ENCODE data around the gene DMD. TPM values are rescaled to one million over a fixed set of nuclear protein-coding genes. Genes with fewer than 3 reads are reported as not detected.

Gene DMD
- total RNA-seq, 1 donor from 2014 or later, result 22.2 TPM

GRCh38 chrX:32195611-32196010 lies 1015.7 kb downstream of the DMD start:
- no peak for TF ChIP-seq EZH2 (IDR thresholded peaks at IDR 0.05; ENCODE audit: insufficient read depth, low read length)
- TF ChIP-seq CTCF (IDR thresholded peaks at IDR 0.05; ENCODE audit: insufficient read depth, low read depth, low read length), result no peak
- no peaks in the 10 kb centered on the region for H3K79me2 ChIP-seq (ENCODE audit: insufficient read depth, low read length)
- no peaks in the 10 kb centered on the region for H4K20me1 ChIP-seq (ENCODE audit: insufficient read depth, low read length)
- Mint-ChIP-seq H3K9me3 (ENCODE audit: unreplicated experiment) (no peaks in the 10 kb centered on the region), H3K36me3 (ENCODE audit: low read depth, unreplicated experiment) (no peaks in the 10 kb centered on the region), H3K27me3 (ENCODE audit: low read depth, unreplicated experiment) (no peaks in the 10 kb centered on the region), H3K4me3 (ENCODE audit: unreplicated experiment) (no peak overlapping the region), H3K27ac (ENCODE audit: unreplicated experiment) (no peak overlapping the region), H3K4me1 (ENCODE audit: low read depth, unreplicated experiment) (no peaks in the 10 kb centered on the region)
- H3K27me3 ChIP-seq (ENCODE audit: insufficient read depth, low read length), result no peaks in the 10 kb centered on the region
- H3K9me3 ChIP-seq (ENCODE audit: insufficient read depth, low read depth, low read length), result no peaks in the 10 kb centered on the region
- H2AFZ ChIP-seq (ENCODE audit: low read depth, low read length), result no peak overlapping the region
- no peak overlapping the region for H3K9ac ChIP-seq (ENCODE audit: low read length)
- H3K4me3 ChIP-seq (ENCODE audit: insufficient read depth, low read depth, low read length), result no peak overlapping the region
- no peak for FAIRE-seq
- no peak overlapping the region for H3K27ac ChIP-seq (ENCODE audit: low read depth, low read length)
- H3K4me1 ChIP-seq (ENCODE audit: insufficient read depth, low read length), result no peaks in the 10 kb centered on the region
- no peak overlapping the region for H3K4me2 ChIP-seq (ENCODE audit: low read length)
- H3K36me3 ChIP-seq (ENCODE audit: insufficient read depth, low read length), result no peaks in the 10 kb centered on the region
- no peak for DNase-seq (ENCODE audit: low read depth)

GRCh38 chrX:32191316-32191715 lies 1020.0 kb downstream of the DMD start:
- Mint-ChIP-seq H3K36me3 (ENCODE audit: low read depth, unreplicated experiment) (no peaks in the 10 kb centered on the region), H3K9me3 (ENCODE audit: unreplicated experiment) (no peaks in the 10 kb centered on the region), H3K4me1 (ENCODE audit: low read depth, unreplicated experiment) (no peaks in the 10 kb centered on the region), H3K27me3 (ENCODE audit: low read depth, unreplicated experiment) (no peaks in the 10 kb centered on the region), H3K27ac (ENCODE audit: unreplicated experiment) (no peak overlapping the region), H3K4me3 (ENCODE audit: unreplicated experiment) (no peak overlapping the region)
- H3K9me3 ChIP-seq (ENCODE audit: insufficient read depth, low read depth, low read length), result no peaks in the 10 kb centered on the region
- no peaks in the 10 kb centered on the region for H3K36me3 ChIP-seq (ENCODE audit: insufficient read depth, low read length)
- H3K4me3 ChIP-seq (ENCODE audit: insufficient read depth, low read depth, low read length), result no peak overlapping the region
- DNase-seq (ENCODE audit: low read depth) (no peak), FAIRE-seq (no peak)
- H4K20me1 ChIP-seq (ENCODE audit: insufficient read depth, low read length), result no peaks in the 10 kb centered on the region
- H3K9ac ChIP-seq (ENCODE audit: low read length), result no peak overlapping the region
- H3K27me3 ChIP-seq (ENCODE audit: insufficient read depth, low read length), result no peaks in the 10 kb centered on the region
- no peak overlapping the region for H2AFZ ChIP-seq (ENCODE audit: low read depth, low read length)
- no peaks in the 10 kb centered on the region for H3K4me1 ChIP-seq (ENCODE audit: insufficient read depth, low read length)
- H3K4me2 ChIP-seq (ENCODE audit: low read length), result no peak overlapping the region
- no peak overlapping the region for H3K27ac ChIP-seq (ENCODE audit: low read depth, low read length)
- TF ChIP-seq EZH2 (IDR thresholded peaks at IDR 0.05; ENCODE audit: insufficient read depth, low read length), result no peak
- TF ChIP-seq CTCF (IDR thresholded peaks at IDR 0.05; ENCODE audit: insufficient read depth, low read depth, low read length), result no peak
- H3K79me2 ChIP-seq (ENCODE audit: insufficient read depth, low read length), result no peaks in the 10 kb centered on the region

GRCh38 chrX:32185160-32185559 lies 1026.2 kb downstream of the DMD start:
- H3K9ac ChIP-seq (ENCODE audit: low read length), result no peak overlapping the region
- no peaks in the 10 kb centered on the region for H4K20me1 ChIP-seq (ENCODE audit: insufficient read depth, low read length)
- Mint-ChIP-seq H3K27me3 (ENCODE audit: low read depth, unreplicated experiment) (no peaks in the 10 kb centered on the region), H3K9me3 (ENCODE audit: unreplicated experiment) (no peaks in the 10 kb centered on the region), H3K27ac (ENCODE audit: unreplicated experiment) (no peak overlapping the region), H3K4me1 (ENCODE audit: low read depth, unreplicated experiment) (no peaks in the 10 kb centered on the region), H3K36me3 (ENCODE audit: low read depth, unreplicated experiment) (no peaks in the 10 kb centered on the region), H3K4me3 (ENCODE audit: unreplicated experiment) (no peak overlapping the region)
- no peak overlapping the region for H3K4me2 ChIP-seq (ENCODE audit: low read length)
- DNase-seq (ENCODE audit: low read depth) (no peak), FAIRE-seq (no peak)
- TF ChIP-seq EZH2 (IDR thresholded peaks at IDR 0.05; ENCODE audit: insufficient read depth, low read length), result no peak
- TF ChIP-seq CTCF (IDR thresholded peaks at IDR 0.05; ENCODE audit: insufficient read depth, low read depth, low read length), result no peak
- no peaks in the 10 kb centered on the region for H3K79me2 ChIP-seq (ENCODE audit: insufficient read depth, low read length)
- H3K4me3 ChIP-seq (ENCODE audit: insufficient read depth, low read depth, low read length), result no peak overlapping the region
- H3K4me1 ChIP-seq (ENCODE audit: insufficient read depth, low read length), result no peaks in the 10 kb centered on the region
- H3K36me3 ChIP-seq (ENCODE audit: insufficient read depth, low read length), result no peaks in the 10 kb centered on the region
- no peaks in the 10 kb centered on the region for H3K27me3 ChIP-seq (ENCODE audit: insufficient read depth, low read length)
- no peak overlapping the region for H3K27ac ChIP-seq (ENCODE audit: low read depth, low read length)
- no peak overlapping the region for H2AFZ ChIP-seq (ENCODE audit: low read depth, low read length)
- no peaks in the 10 kb centered on the region for H3K9me3 ChIP-seq (ENCODE audit: insufficient read depth, low read depth, low read length)

Measured in astrocyte (in vitro differentiated cells and primary cell).